GM19397 (cell line): ENCODE measurements around the gene CCDC50.

Experiments used
- ATAC-seq: cut with Tn5 transposase; IDR thresholded peaks from one replicate; pipeline ENCODE4 v1.9.1; 2021; ENCODE audit warnings: mild to moderate bottlenecking, moderate library complexity; ENCODE audit not compliant: unreplicated experiment

CCDC50 gene

GRCh38 chr3:191328962-191329653 is at the start of gene CCDC50:
Gene CCDC50, plus strand, starts transcription at chr3:191329394. Its CDS starts 281 bp downstream, at chr3:191329675.
- ATAC-seq = peak; percentile 83

- no peak for ATAC-seq
Observed at GRCh38 chr3:191280111-191280510, 49.1 kb upstream of the CCDC50 start.

- no peak for ATAC-seq
Observed at GRCh38 chr3:191280882-191281281, 48.3 kb upstream of the CCDC50 start.

GRCh38 chr3:191282251-191283185 is 46.7 kb upstream of the CCDC50 start:
- ATAC-seq = no peak

GRCh38 chr3:191283400-191283799 is 45.8 kb upstream of the CCDC50 start:
- ATAC-seq = no peak

GRCh38 chr3:191290311-191291025 is 38.7 kb upstream of the CCDC50 start:
- ATAC-seq = peak; percentile 75

GRCh38 chr3:191292243-191293015 is 36.8 kb upstream of the CCDC50 start:
- ATAC-seq = no peak

GRCh38 chr3:191294291-191294690 is 34.9 kb upstream of the CCDC50 start:
- ATAC-seq = no peak

GRCh38 chr3:191296041-191296541 is 33.1 kb upstream of the CCDC50 start:
- peak; percentile 86 for ATAC-seq

GRCh38 chr3:191298846-191299245 is 30.3 kb upstream of the CCDC50 start:
- no peak for ATAC-seq

GRCh38 chr3:191300422-191300821 is 28.8 kb upstream of the CCDC50 start:
- no peak for ATAC-seq

GRCh38 chr3:191301017-191301416 is 28.2 kb upstream of the CCDC50 start:
- ATAC-seq = peak; percentile 67

- ATAC-seq = no peak
Observed at GRCh38 chr3:191301782-191302411, 27.3 kb upstream of the CCDC50 start.

GRCh38 chr3:191302451-191302850 is 26.7 kb upstream of the CCDC50 start:
- ATAC-seq = no peak

GRCh38 chr3:191303596-191303995 is 25.6 kb upstream of the CCDC50 start:
- ATAC-seq = no peak

- ATAC-seq = no peak
Observed at GRCh38 chr3:191306428-191306827, 22.8 kb upstream of the CCDC50 start.

GRCh38 chr3:191307341-191307740 is 21.9 kb upstream of the CCDC50 start:
- no peak for ATAC-seq

- no peak for ATAC-seq
Observed at GRCh38 chr3:191313296-191313695, 15.9 kb upstream of the CCDC50 start.

GRCh38 chr3:191314109-191314728 is 15.0 kb upstream of the CCDC50 start:
- no peak for ATAC-seq
